K562 (cell line): Measurements from ENCODE around the gene ATP13A5. TPM values are rescaled to one million over a fixed set of nuclear protein-coding genes. Genes with fewer than 3 reads are reported as not detected.

ENCODE experiments used
- ATAC-seq: fragments of 200-7000 bp; cut with Tn5 transposase; 3 replicates; pipeline ENCODE4 v1.9.1; 2020; ENCODE audit warnings: moderate library complexity
- BruUV-seq: library from RNA; stranded (reverse); fragments of 400-500 nt; replicated peaks from 2 replicates; lab custom pipeline; 2021; lab: Mats Ljungman, UMichigan
- CTCF ChIA-PET: fragments of 300-600 bp; formaldehyde crosslinking; extraction: SDS; loops from one replicate; lab custom pipeline; 2021; ENCODE audit warnings: low intra/inter-chr PET ratio; lab: Yijun Ruan, JAX
- POLR2A ChIA-PET: fragments of 300-600, 350-650 bp; sonication (Branson Sonifier 250); formaldehyde crosslinking; extraction: SDS; loops from one replicate; lab custom pipeline; 2021; ENCODE audit warnings: antibody characterized with exemption, inconsistent platforms; lab: Yijun Ruan, JAX
- DNase-seq, 4 experiments: peaks; one replicate each; pipeline versions ENCODE4 v3.0.0 to v3.0.0-alpha.2; 2011 to 2018; ENCODE audit warnings: low spot score in 3 of 4, mixed read lengths in 3 of 4; ENCODE audit errors: extremely low read depth in 1 of 4
- FAIRE-seq: peaks from 2 replicates; lab custom pipeline; 2011; peaks lifted over from hg19 to GRCh38; lab: Jason Lieb, UNC
- H2AFZ ChIP-seq: 2 replicates; pipeline ENCODE4 v1.6.0; 2011; ENCODE audit warnings: low read depth, low read length, control low read depth, inconsistent platforms
- H3K27ac ChIP-seq: fragments of 200-600 bp; 3 replicates; pipeline ENCODE4 v1.8.0; 2011; ENCODE audit warnings: low read depth, mild to moderate bottlenecking, control low read depth, inconsistent platforms, low read length, moderate library complexity, mixed read lengths; ENCODE audit errors: extremely low read depth
- H3K27me3 ChIP-seq, 2 experiments: fragments of 300-600 bp in 1 of 2; 2 replicates in 1 of 2; 3 replicates in 1 of 2; pipeline versions ENCODE4 v1.6.0 to v1.8.0; 2011; ENCODE audit warnings: inconsistent platforms in 2 of 2, low read length in 2 of 2, mild to moderate bottlenecking in 1 of 2, mixed read lengths in 1 of 2, moderate library complexity in 1 of 2; ENCODE audit not compliant: control insufficient read depth in 2 of 2, insufficient read depth in 2 of 2
- H3K36me3 ChIP-seq: fragments of 300-600 bp; 3 replicates; pipeline ENCODE4 v1.8.0; 2011; ENCODE audit warnings: mild to moderate bottlenecking, low read length, inconsistent platforms; ENCODE audit not compliant: control insufficient read depth, insufficient read depth
- H3K4me1 ChIP-seq, 2 experiments: fragments of 200-600 bp in 1 of 2; replicated peaks in 1 of 2; 2 replicates in 1 of 2; 3 replicates in 1 of 2; pipeline versions ENCODE4 v1.5.1 to v1.8.0; 2011; ENCODE audit warnings: inconsistent platforms in 2 of 2, low read length in 2 of 2, mild to moderate bottlenecking in 1 of 2, mixed read lengths in 1 of 2, moderate library complexity in 1 of 2; ENCODE audit not compliant: control insufficient read depth in 2 of 2, insufficient read depth in 2 of 2
- H3K4me2 ChIP-seq: 2 replicates; pipeline ENCODE4 v1.6.1; 2011; ENCODE audit warnings: low read length, control low read depth, inconsistent platforms, mixed read lengths; ENCODE audit not compliant: insufficient read depth
- H3K4me3 ChIP-seq: fragments of 200-600 bp; sonication (generic), shearing (Covaris generic); 2 replicates; pipeline ENCODE4 v1.5.1; 2016; ENCODE audit warnings: control low read depth, inconsistent platforms
- H3K79me2 ChIP-seq: fragments of 200-600 bp; 3 replicates; pipeline ENCODE4 v1.8.0; 2011; ENCODE audit warnings: low read length, inconsistent platforms; ENCODE audit not compliant: control insufficient read depth, insufficient read depth
- H3K9ac ChIP-seq, 2 experiments: 2 replicates each; pipeline versions ENCODE4 v1.6.0 to v1.6.1; 2011; ENCODE audit warnings: low read depth in 2 of 2, low read length in 2 of 2, control low read depth in 1 of 2, inconsistent platforms in 1 of 2, mild to moderate bottlenecking in 1 of 2, mixed read lengths in 1 of 2; ENCODE audit not compliant: insufficient read depth in 1 of 2
- H3K9me1 ChIP-seq: one replicate; pipeline ENCODE4 v1.6.0; 2011; ENCODE audit warnings: inconsistent platforms, mild to moderate bottlenecking, low read length, moderate library complexity; ENCODE audit not compliant: control insufficient read depth, insufficient read depth
- H3K9me3 ChIP-seq: replicated peaks from 2 replicates; pipeline ENCODE4 v1.5.1; 2011; ENCODE audit warnings: low read depth, low read length, inconsistent platforms; ENCODE audit not compliant: control insufficient read depth, insufficient read depth
- H4K20me1 ChIP-seq: replicated peaks from 2 replicates; pipeline ENCODE4 v1.6.1; 2011; ENCODE audit warnings: low read length, inconsistent platforms, mixed read lengths; ENCODE audit not compliant: control insufficient read depth, insufficient read depth
- CLOCK ChIP-seq: fragments of 250-450 bp; sonication (Bioruptor Pico); IDR thresholded peaks from 2 replicates; pipeline ENCODE4 v1.4.0; 2020; ENCODE audit warnings: mild to moderate bottlenecking, moderate library complexity, borderline replicate concordance
- ELK3 ChIP-seq: fragments of 450-650 bp; formaldehyde crosslinking; IDR thresholded peaks from 2 replicates; pipeline ENCODE4 v1.4.0; 2020; ENCODE audit warnings: mild to moderate bottlenecking
- L3MBTL2 ChIP-seq: fragments of 450-650 bp; IDR thresholded peaks from 2 replicates; pipeline ENCODE4 v1.6.1; 2016; ENCODE audit warnings: mild to moderate bottlenecking, moderate library complexity
- MCM7 ChIP-seq, 2 experiments: fragments of 450-650 bp; IDR thresholded peaks; 2 replicates each; pipeline ENCODE4 v1.6.1; 2016 to 2018
- MTA2 ChIP-seq: fragments of 450-650 bp; IDR thresholded peaks from 2 replicates; pipeline ENCODE4 v1.6.1; 2016; ENCODE audit warnings: low read depth
- NFE2L1 ChIP-seq: fragments of 450-650 bp; IDR thresholded peaks from 2 replicates; pipeline ENCODE4 v1.6.1; 2016; ENCODE audit warnings: missing genetic modification characterization, low read depth, mild to moderate bottlenecking, missing compliant biosample characterization, moderate library complexity, borderline replicate concordance
- STAG1 ChIP-seq: sonication (generic); formaldehyde crosslinking; IDR thresholded peaks from 2 replicates; pipeline ENCODE4 v1.5.0; 2020; ENCODE audit warnings: missing genetic modification reagents, borderline replicate concordance
- TEAD4 ChIP-seq, 2 experiments: sonication (generic) in 1 of 2; formaldehyde crosslinking in 1 of 2; IDR thresholded peaks; 2 replicates each; pipeline versions ENCODE4 v1.6.1 to v1.8.0; 2012 to 2022; ENCODE audit warnings: borderline replicate concordance in 1 of 2, inconsistent platforms in 1 of 2, low read length in 1 of 2, mild to moderate bottlenecking in 1 of 2, missing genetic modification reagents in 1 of 2
- TFE3 ChIP-seq: fragments of 450-650 bp; formaldehyde crosslinking; IDR thresholded peaks from 2 replicates; pipeline ENCODE4 v1.4.0; 2020; ENCODE audit warnings: mild to moderate bottlenecking, mixed read lengths
- THAP12 ChIP-seq: fragments of 250-450 bp; sonication (Bioruptor Pico); IDR thresholded peaks from 2 replicates; pipeline ENCODE4 v1.9.0; 2021; ENCODE audit warnings: mild to moderate bottlenecking, inconsistent platforms
- ZBTB5 ChIP-seq: fragments of 450-650 bp; IDR thresholded peaks from 2 replicates; pipeline ENCODE4 v1.6.1; 2017; ENCODE audit warnings: antibody characterized with exemption
- ZNF3 ChIP-seq: fragments of 250-450 bp; sonication (Bioruptor Pico); IDR thresholded peaks from 2 replicates; pipeline ENCODE4 v1.5.0; 2021; ENCODE audit warnings: mild to moderate bottlenecking, moderate library complexity
- WGBS: fragments of 100-300 bp; shearing (Covaris generic); methylation state at CpG from one replicate; pipeline ENCODE4 v1.1.6; 2016; ENCODE audit warnings: low coverage, mixed read lengths; ENCODE audit not compliant: insufficient coverage; ENCODE audit errors: missing lambda C conversion rate; 5-methylcytosine and 5-hydroxymethylcytosine counted together
- in situ Hi-C: fragments of 300-500 bp; cut with MboI; formaldehyde crosslinking; loops from 4 replicates; pipeline ENCODE4 v1.15.0; 2018; ENCODE audit warnings: inconsistent platforms, mixed read lengths
- intact Hi-C: fragments of 100-400 bp; cut with micrococcal nuclease; formaldehyde crosslinking; loops from 2 replicates; pipeline ENCODE4 v1.14.2; 2022
- polyA plus RNA-seq, 8 experiments: library from polyadenylated mRNA; depleted of rRNA in 4 of 8; stranded (reverse) in 5 of 8; unstranded in 3 of 8; fragments of >200 nt; fragmentation: Nextera tagmentation in 2 of 8; fragmentation: Illumina TruSeq in 1 of 8; extraction: Ambion mirVana in 2 of 8; extraction: Trizol in 1 of 8; gene quantifications; 2 replicates each; pipeline versions ENCODE4 v1.2.1 to v1.2.3, GENCODE V29; 2011 to 2014; ENCODE audit warnings: inconsistent platforms in 1 of 8, missing spikeins in 1 of 8
- total RNA-seq, 7 experiments: library from RNA; depleted of rRNA in 6 of 7; stranded (reverse); fragments of >200 nt in 6 of 7; fragmentation: Illumina TruSeq in 2 of 7; extraction: Trizol in 2 of 7; gene quantifications; 2 replicates each; pipeline versions ENCODE4 v1.2.1 to v1.2.3, GENCODE V29; 2011 to 2021; ENCODE audit warnings: low replicate concordance in 1 of 7

ATP13A5 gene
- total and polyA plus RNA-seq, 9 of the 15 experiments (the other 6 are each of a cell fraction or from before 2014, with no cell fraction given): not detected

- Histone ChIP-seq H3K4me1 (no peaks in the 10 kb centered on the region), H3K27ac (no peak overlapping the region), H3K9me3 (no peaks in the 10 kb centered on the region), H3K9ac (no peak overlapping the region), H3K9me1 (no peaks in the 10 kb centered on the region), H3K4me2 (no peak overlapping the region), H3K27me3 (no peaks in the 10 kb centered on the region), H3K4me3 (no peak overlapping the region), H3K79me2 (no peaks in the 10 kb centered on the region), H2AFZ (no peak overlapping the region), H4K20me1 (no peaks in the 10 kb centered on the region), H3K36me3 (no peaks in the 10 kb centered on the region)
- FAIRE-seq (no peak), ATAC-seq (no peak), DNase-seq (no peak)
- 3% methylated on average over 4 of the region's 4 CpGs for WGBS
- ChIA-PET CTCF (no interaction called here), POLR2A (interaction anchor here (0.9 to 1.0 kb wide), 2 partner anchors 9 to 18 kb away, joined by 3 read pairs; no protein-coding TSS in a partner anchor)
- intact Hi-C loops (no loop called here), in situ Hi-C loops (no loop called here)
- no TSS peak for BruUV-seq
- TF ChIP-seq CLOCK (CRISPR knock-in tag): no peak
- no peak for TF ChIP-seq MTA2
- TF ChIP-seq TFE3 (CRISPR knock-in tag): no peak
- no peak for TF ChIP-seq THAP12
- TF ChIP-seq ELK3 (CRISPR knock-in tag): no peak
- no peak for TF ChIP-seq L3MBTL2
- TF ChIP-seq STAG1 (CRISPR knock-in tag): no peak
- no peak for TF ChIP-seq NFE2L1 (tag)
- TF ChIP-seq TEAD4 (IDR thresholded peaks at IDR 0.05; ENCODE audit: low read length): no peak
- no peak for TF ChIP-seq TEAD4 (CRISPR knock-in tag; IDR thresholded peaks at IDR 0.05; ENCODE audit: borderline replicate concordance)
- TF ChIP-seq ZBTB5: no peak
- no peak for TF ChIP-seq ZNF3
- TF ChIP-seq MCM7 (IDR thresholded peaks at IDR 0.05): no peak
Observed at GRCh38 chr3:193343726-193344222, 34.8 kb downstream of the ATP13A5 start.
